GM12801 (cell line): Measurements from ENCODE around the gene PRKACA.

Source experiments
- TF ChIP-seq, protein P1 (sequence below): IDR thresholded peaks from one replicate; pipeline ENCODE4 v1.5.1; 2011; ENCODE audit warnings: control low read depth; ENCODE audit not compliant: insufficient read length; ENCODE audit errors: extremely low read depth

The PRKACA gene

DNA sequence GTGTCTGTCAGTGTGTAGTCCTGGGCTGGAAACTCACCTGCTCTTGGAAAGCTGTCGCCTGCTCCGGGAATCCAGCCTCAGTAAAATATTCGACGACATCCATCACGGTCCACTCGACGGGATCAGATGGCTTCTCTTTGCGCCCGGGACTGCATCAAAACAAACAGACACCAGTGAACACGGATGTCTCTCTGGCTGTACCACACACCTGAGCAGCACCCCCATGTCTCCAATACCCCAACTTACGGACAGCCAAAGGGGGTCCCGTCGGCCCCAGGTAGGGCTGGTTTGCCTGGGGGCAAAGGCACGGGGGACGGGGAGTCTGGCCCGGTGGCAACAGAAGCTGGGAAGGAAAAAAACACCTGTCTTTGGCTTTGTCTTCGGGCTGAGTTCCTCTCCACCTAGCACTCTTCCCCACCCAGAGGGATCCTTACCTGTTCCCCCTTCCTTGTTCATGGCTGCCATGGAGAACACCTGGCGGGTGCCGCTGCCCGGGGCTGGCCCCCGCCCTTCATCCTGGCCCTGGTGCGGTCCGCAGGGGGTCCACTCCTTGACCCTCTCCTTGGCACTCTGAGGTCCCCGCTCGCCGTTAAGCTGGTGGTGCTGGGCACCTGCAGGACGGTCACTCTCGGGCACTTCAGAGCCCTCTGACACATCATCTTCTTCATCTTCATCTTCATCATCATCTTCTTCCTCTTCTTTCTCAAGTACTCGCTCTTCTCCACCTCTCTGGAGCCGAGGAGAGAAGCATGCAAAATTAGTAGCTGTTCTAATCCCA lies 28.7 kb downstream of the PRKACA start:
- TF ChIP-seq, protein P1, sequence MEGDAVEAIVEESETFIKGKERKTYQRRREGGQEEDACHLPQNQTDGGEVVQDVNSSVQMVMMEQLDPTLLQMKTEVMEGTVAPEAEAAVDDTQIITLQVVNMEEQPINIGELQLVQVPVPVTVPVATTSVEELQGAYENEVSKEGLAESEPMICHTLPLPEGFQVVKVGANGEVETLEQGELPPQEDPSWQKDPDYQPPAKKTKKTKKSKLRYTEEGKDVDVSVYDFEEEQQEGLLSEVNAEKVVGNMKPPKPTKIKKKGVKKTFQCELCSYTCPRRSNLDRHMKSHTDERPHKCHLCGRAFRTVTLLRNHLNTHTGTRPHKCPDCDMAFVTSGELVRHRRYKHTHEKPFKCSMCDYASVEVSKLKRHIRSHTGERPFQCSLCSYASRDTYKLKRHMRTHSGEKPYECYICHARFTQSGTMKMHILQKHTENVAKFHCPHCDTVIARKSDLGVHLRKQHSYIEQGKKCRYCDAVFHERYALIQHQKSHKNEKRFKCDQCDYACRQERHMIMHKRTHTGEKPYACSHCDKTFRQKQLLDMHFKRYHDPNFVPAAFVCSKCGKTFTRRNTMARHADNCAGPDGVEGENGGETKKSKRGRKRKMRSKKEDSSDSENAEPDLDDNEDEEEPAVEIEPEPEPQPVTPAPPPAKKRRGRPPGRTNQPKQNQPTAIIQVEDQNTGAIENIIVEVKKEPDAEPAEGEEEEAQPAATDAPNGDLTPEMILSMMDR: no peak

DNA sequence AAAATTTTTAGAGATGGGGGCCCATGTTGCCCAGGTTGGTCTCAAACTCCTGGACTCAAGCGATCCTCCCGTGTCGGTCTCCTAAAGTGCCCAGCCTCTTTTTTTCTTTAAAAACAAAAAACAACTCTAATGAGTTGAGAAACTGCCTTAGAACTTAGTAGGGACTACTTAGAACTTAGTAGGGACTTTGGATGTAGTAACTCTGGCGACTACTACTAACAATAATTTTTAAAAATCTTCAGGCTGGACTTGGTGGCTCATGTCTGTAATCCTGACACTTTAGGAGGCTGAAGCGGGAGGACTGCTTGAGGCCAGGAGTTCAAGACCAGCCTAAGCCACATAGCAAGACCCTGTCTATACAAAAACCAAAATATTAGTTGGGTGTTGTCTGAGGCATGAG lies 31.5 kb downstream of the PRKACA start:
- TF ChIP-seq, protein P1: no peak

DNA sequence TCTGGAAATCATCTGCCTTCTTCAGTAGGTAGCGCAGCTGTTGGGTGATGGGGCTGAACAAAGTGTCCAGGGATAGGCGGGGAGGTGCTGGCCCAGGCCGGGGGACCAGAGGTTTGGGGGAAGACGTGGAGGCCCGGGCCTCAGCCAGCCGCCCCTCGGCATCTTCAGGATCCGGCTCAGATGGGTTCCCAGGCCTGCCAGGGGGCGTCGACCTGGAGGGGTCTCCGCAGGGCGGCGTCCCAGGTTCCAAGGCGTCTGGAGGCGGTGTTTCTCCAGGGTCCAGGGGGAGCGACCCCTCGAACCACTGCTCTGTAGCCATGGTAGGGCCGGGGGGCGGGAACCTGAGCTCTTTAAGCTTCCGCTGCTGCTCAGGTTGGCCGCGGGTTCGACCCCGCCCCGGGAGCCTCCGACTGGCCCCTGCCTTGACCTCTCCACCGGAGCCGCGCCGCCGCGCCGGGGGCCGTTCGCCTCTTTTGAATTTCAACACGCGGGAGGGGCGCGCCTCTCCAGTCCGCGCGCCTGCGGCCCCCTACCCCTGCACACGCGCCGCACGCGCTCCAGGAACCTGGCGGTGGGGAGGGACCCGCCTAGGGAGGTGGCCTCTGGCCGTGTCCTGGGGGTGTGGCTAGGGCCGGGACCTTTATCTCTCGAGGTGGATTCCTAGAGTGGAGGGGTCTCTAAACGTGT lies 32.1 kb downstream of the PRKACA start, which contains the start of gene C19orf67:
C19orf67 (minus strand) TSS at position 475 of the 687 bp plus-strand sequence; CDS start at position 319, 156 bp downstream.
- TF ChIP-seq, protein P1: no peak

DNA sequence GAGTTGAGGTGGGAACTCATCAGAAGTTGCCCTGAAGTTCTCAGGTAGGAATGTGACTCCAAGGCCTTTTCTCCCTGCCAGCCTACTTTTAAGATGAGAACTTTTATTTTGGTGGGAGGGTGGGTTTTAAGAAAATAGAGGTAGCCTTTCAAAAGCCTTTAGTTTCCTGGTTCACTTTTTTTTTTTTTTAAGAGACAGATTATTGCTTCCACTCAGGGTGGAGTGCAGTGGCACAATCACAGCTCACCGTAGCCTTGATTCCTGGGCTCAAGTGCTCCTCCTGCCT lies 34.9 kb downstream of the PRKACA start:
- TF ChIP-seq, protein P1: no peak

DNA sequence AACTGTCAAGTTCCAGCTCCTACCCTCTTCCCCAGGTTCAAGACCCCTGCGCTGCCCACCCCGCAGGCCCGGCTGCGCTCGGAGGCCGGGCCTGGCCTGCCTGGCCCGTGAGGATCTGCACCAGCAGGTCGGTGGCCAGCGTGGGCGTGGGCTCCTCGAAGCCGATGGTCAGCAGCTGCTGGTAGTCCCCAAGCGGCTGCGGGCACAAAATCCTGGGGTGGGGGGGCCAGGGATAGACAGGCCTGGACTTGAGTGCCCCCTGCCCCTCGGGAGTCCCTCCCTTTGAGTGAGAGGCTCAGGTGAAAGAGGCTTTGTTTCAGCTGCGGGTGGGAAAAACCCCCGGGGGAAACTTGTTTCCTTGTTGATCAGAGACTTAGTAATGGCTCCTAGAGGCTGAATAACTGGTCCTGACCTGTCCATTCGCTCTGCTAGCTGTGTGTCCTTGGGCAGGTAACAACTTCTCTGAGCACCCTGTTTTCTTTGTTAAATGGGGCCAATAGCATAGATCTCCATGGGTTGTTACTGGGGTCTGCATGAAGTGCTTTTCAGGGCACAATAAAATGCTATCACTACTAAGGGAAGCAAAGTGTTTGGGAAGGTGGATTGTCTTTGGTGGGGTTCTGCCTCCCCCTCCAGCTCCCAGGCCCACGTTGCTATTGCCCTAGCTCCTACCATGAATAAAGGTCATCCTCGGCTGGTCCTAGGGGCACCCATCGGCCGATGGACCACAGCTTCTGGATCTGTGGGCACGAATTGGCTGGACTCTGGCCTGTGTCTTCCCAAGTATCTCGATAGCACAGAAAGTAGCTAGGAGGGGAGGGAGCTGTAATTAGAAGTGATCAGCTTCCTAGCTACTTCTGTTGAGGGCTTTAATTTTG lies 35.5 kb downstream of the PRKACA start:
- TF ChIP-seq, protein P1: no peak

DNA sequence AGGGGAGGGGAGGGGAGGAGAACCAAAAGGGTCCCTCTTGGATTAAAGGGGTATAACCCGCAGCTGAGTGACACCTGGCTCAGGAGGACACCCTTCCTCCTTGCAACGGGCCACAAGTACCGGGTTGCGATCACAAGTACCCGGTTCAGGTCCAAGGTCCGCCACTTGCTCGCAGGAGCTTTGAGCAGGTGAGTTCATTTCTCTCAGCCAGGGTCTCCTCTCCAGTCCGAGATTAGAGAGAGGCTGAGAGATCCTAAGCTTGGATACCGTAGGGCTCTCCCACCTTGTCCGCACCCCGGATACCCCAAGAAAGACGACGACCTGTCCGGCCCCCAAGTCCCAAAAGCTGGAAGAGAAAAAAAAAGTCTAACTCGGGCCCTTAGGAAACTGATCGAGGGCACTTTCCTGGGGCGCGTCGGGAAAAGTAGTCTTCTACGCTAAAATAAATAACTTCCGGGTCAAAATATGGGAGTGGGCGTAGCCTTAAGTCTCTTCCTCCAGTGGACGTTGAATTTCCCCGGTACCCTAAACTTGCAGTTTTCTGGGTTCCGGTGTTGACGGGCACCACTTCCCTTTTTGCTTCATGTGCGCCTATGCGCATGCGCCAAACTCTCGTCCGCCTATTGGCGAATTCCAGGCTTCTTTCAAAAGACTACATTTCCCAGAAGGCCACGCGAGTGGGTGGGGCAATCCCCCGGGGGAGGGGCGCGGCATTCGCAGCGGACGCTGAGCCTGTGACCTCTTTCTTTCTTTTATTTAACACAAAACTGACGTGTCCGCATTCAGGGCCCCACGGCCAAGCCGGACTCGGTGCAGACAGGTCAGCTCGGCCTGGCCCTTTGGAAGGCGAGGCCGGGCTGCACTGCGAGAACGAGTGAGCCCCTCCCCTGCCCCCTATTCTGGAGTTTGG lies 36.4 kb downstream of the PRKACA start:
- TF ChIP-seq, protein P1: no peak

DNA sequence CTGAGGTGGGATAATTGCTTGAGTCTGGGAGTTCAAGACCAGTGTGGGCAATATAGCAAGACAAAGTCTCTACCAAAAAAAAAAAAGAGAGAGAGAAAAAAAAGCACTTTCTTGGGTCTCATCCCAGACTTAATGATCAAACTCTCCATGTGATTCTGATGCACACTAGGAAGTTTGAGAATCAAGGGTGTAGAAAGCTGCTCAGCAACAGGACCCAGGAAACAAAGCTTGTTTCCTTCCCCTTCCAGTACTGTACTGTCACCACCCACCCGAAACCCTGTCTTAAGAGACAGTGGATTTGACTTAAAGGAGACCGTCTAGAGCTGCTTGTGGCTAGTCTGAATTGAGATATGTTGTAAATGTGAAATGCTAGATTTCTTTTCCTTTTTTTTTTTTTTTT lies 39.2 kb downstream of the PRKACA start:
- TF ChIP-seq, protein P1: no peak
